Embryonic facial prominence (tissue), 1 donor: ENCODE results near the gene CDKAL1.
"Not testable (repeated sequence)": the region's sequence is repeated elsewhere in the genome, so short reads cannot be mapped to it uniquely, and the experiment has no call there.

Experiments used
- DNase-seq: peaks from one replicate; pipeline ENCODE4 v3.0.0-alpha.2; 2016; ENCODE audit errors: extremely low spot score

Gene CDKAL1

GRCh38 chr6:20797597-20797996 lies 263.3 kb downstream of the CDKAL1 start:
- no peak for DNase-seq

GRCh38 chr6:20800229-20800628 lies 266.0 kb downstream of the CDKAL1 start:
- no peak for DNase-seq

GRCh38 chr6:20800653-20801052 lies 266.4 kb downstream of the CDKAL1 start:
- no peak for DNase-seq

- no peak for DNase-seq
Observed at GRCh38 chr6:20801595-20801994, 267.3 kb downstream of the CDKAL1 start.

- no peak for DNase-seq
Observed at GRCh38 chr6:20802596-20802995, 268.3 kb downstream of the CDKAL1 start.

- no peak for DNase-seq
Observed at GRCh38 chr6:20805021-20805420, 270.8 kb downstream of the CDKAL1 start.

- no peak for DNase-seq
Observed at GRCh38 chr6:20806669-20807068, 272.4 kb downstream of the CDKAL1 start.

GRCh38 chr6:20808439-20808838 lies 274.2 kb downstream of the CDKAL1 start:
- DNase-seq, result no peak

GRCh38 chr6:20808924-20809323 lies 274.7 kb downstream of the CDKAL1 start:
- no peak for DNase-seq

GRCh38 chr6:20810727-20811108 lies 276.5 kb downstream of the CDKAL1 start:
- no peak for DNase-seq

- DNase-seq, result peak; percentile 55
Observed at GRCh38 chr6:20811109-20811761, 277.0 kb downstream of the CDKAL1 start.

GRCh38 chr6:20812776-20813175 lies 278.5 kb downstream of the CDKAL1 start:
- DNase-seq, result no peak

- no peak for DNase-seq
Observed at GRCh38 chr6:20814494-20814893, 280.2 kb downstream of the CDKAL1 start.

GRCh38 chr6:20816126-20816525 lies 281.9 kb downstream of the CDKAL1 start:
- no peak for DNase-seq

GRCh38 chr6:20817806-20818320 lies 283.6 kb downstream of the CDKAL1 start:
- DNase-seq, result no peak

GRCh38 chr6:20819774-20820400 lies 285.6 kb downstream of the CDKAL1 start:
- no peak for DNase-seq

- DNase-seq, result no peak
Observed at GRCh38 chr6:20826378-20826777, 292.1 kb downstream of the CDKAL1 start.

- DNase-seq, result no peak
Observed at GRCh38 chr6:20827798-20828197, 293.5 kb downstream of the CDKAL1 start.

- DNase-seq, result no peak
Observed at GRCh38 chr6:20830576-20830975, 296.3 kb downstream of the CDKAL1 start.

- DNase-seq, result not testable (repeated sequence)
Observed at GRCh38 chr6:20831251-20831650, 297.0 kb downstream of the CDKAL1 start.

- no peak for DNase-seq
Observed at GRCh38 chr6:20833881-20834515, 299.7 kb downstream of the CDKAL1 start.

- DNase-seq, result no peak
Observed at GRCh38 chr6:20835315-20836010, 301.2 kb downstream of the CDKAL1 start.
